ENCODE measurements around the gene PXYLP1.

Gene PXYLP1

GRCh38 chr3:141228395-141228794, 3.2 kb upstream of the PXYLP1 start:
- Histone ChIP-seq H3K4me1 (ENCODE audit: control insufficient read depth, insufficient read depth, low read length, unreplicated experiment) (no peaks in the 10 kb centered on the region), H3K36me3 (ENCODE audit: insufficient read depth, low read length) (no peaks in the 10 kb centered on the region), H3K79me2 (ENCODE audit: control insufficient read depth, insufficient read depth, low read length, unreplicated experiment) (no peaks in the 10 kb centered on the region), H3K4me3 (ENCODE audit: low read depth, low read length) (no peak overlapping the region), H3K27me3 (ENCODE audit: insufficient read depth, low read length) (peaks cover 19% of the 10 kb centered on the region; the same call in 1 of the 2 replicates), H3K27ac (ENCODE audit: low read depth, low read length) (no peak overlapping the region), H2AFZ (ENCODE audit: low read length, unreplicated experiment) (no peak overlapping the region)

- H3K27ac ChIP-seq (ENCODE audit: low read depth, low read length) = no peak overlapping the region
- no peak overlapping the region for H3K4me3 ChIP-seq (ENCODE audit: low read depth, low read length)
- H3K27me3 ChIP-seq (ENCODE audit: insufficient read depth, low read length) = peaks cover 19% of the 10 kb centered on the region; the same call in 1 of the 2 replicates
- H3K36me3 ChIP-seq (ENCODE audit: insufficient read depth, low read length) = no peaks in the 10 kb centered on the region
- no peaks in the 10 kb centered on the region for H3K4me1 ChIP-seq (ENCODE audit: control insufficient read depth, insufficient read depth, low read length, unreplicated experiment)
- H2AFZ ChIP-seq (ENCODE audit: low read length, unreplicated experiment) = no peak overlapping the region
- no peaks in the 10 kb centered on the region for H3K79me2 ChIP-seq (ENCODE audit: control insufficient read depth, insufficient read depth, low read length, unreplicated experiment)
Observed at GRCh38 chr3:141229132-141229531, 2.5 kb upstream of the PXYLP1 start.

GRCh38 chr3:141230293-141230692, 1.3 kb upstream of the PXYLP1 start:
- no peaks in the 10 kb centered on the region for H3K4me1 ChIP-seq (ENCODE audit: control insufficient read depth, insufficient read depth, low read length, unreplicated experiment)

GRCh38 chr3:141231952-141232823, 563 bp downstream of the PXYLP1 start:
- no peak overlapping the region for H3K27ac ChIP-seq (ENCODE audit: low read depth, low read length)
- no peak overlapping the region for H2AFZ ChIP-seq (ENCODE audit: low read length, unreplicated experiment)
- H3K4me3 ChIP-seq (ENCODE audit: low read depth, low read length) = peak overlapping the region; percentile 88
- no peaks in the 10 kb centered on the region for H3K27me3 ChIP-seq (ENCODE audit: insufficient read depth, low read length)
- H3K79me2 ChIP-seq (ENCODE audit: control insufficient read depth, insufficient read depth, low read length, unreplicated experiment) = no peaks in the 10 kb centered on the region
- H3K36me3 ChIP-seq (ENCODE audit: insufficient read depth, low read length) = no peaks in the 10 kb centered on the region
- H3K4me1 ChIP-seq (ENCODE audit: control insufficient read depth, insufficient read depth, low read length, unreplicated experiment) = no peaks in the 10 kb centered on the region

More at GRCh38 chr3:141230293-141230692, 1.3 kb upstream of the PXYLP1 start:
- H3K4me3 ChIP-seq (ENCODE audit: low read depth, low read length) = no peak overlapping the region
- peaks cover 10% of the 10 kb centered on the region; the same call in 1 of the 2 replicates for H3K27me3 ChIP-seq (ENCODE audit: insufficient read depth, low read length)
- H3K79me2 ChIP-seq (ENCODE audit: control insufficient read depth, insufficient read depth, low read length, unreplicated experiment) = no peaks in the 10 kb centered on the region
- no peak overlapping the region for H3K27ac ChIP-seq (ENCODE audit: low read depth, low read length)
- no peak overlapping the region for H2AFZ ChIP-seq (ENCODE audit: low read length, unreplicated experiment)
- no peaks in the 10 kb centered on the region for H3K36me3 ChIP-seq (ENCODE audit: insufficient read depth, low read length)

GRCh38 chr3:141233457-141234161, 2.0 kb downstream of the PXYLP1 start:
- Histone ChIP-seq H2AFZ (ENCODE audit: low read length, unreplicated experiment) (no peak overlapping the region), H3K4me3 (ENCODE audit: low read depth, low read length) (no peak overlapping the region), H3K4me1 (ENCODE audit: control insufficient read depth, insufficient read depth, low read length, unreplicated experiment) (no peaks in the 10 kb centered on the region)

GRCh38 chr3:141234283-141234682, 2.7 kb downstream of the PXYLP1 start:
- no peak overlapping the region for H3K4me3 ChIP-seq (ENCODE audit: low read depth, low read length)
- H3K36me3 ChIP-seq (ENCODE audit: insufficient read depth, low read length) = no peaks in the 10 kb centered on the region
- H2AFZ ChIP-seq (ENCODE audit: low read length, unreplicated experiment) = no peak overlapping the region
- no peaks in the 10 kb centered on the region for H3K79me2 ChIP-seq (ENCODE audit: control insufficient read depth, insufficient read depth, low read length, unreplicated experiment)
- no peak overlapping the region for H3K27ac ChIP-seq (ENCODE audit: low read depth, low read length)
- no peaks in the 10 kb centered on the region for H3K27me3 ChIP-seq (ENCODE audit: insufficient read depth, low read length)
- H3K4me1 ChIP-seq (ENCODE audit: control insufficient read depth, insufficient read depth, low read length, unreplicated experiment) = no peaks in the 10 kb centered on the region

More at GRCh38 chr3:141233457-141234161, 2.0 kb downstream of the PXYLP1 start:
- H3K27ac ChIP-seq (ENCODE audit: low read depth, low read length) = no peak overlapping the region
- no peaks in the 10 kb centered on the region for H3K79me2 ChIP-seq (ENCODE audit: control insufficient read depth, insufficient read depth, low read length, unreplicated experiment)
- H3K36me3 ChIP-seq (ENCODE audit: insufficient read depth, low read length) = no peaks in the 10 kb centered on the region
- no peaks in the 10 kb centered on the region for H3K27me3 ChIP-seq (ENCODE audit: insufficient read depth, low read length)

GRCh38 chr3:141235661-141236171, 4.1 kb downstream of the PXYLP1 start:
- Histone ChIP-seq H2AFZ (ENCODE audit: low read length, unreplicated experiment) (no peak overlapping the region), H3K27ac (ENCODE audit: low read depth, low read length) (no peak overlapping the region), H3K4me3 (ENCODE audit: low read depth, low read length) (no peak overlapping the region), H3K36me3 (ENCODE audit: insufficient read depth, low read length) (no peaks in the 10 kb centered on the region), H3K4me1 (ENCODE audit: control insufficient read depth, insufficient read depth, low read length, unreplicated experiment) (peaks cover 8% of the 10 kb centered on the region), H3K27me3 (ENCODE audit: insufficient read depth, low read length) (no peaks in the 10 kb centered on the region), H3K79me2 (ENCODE audit: control insufficient read depth, insufficient read depth, low read length, unreplicated experiment) (no peaks in the 10 kb centered on the region)

GRCh38 chr3:141236361-141236760, 4.7 kb downstream of the PXYLP1 start:
- Histone ChIP-seq H3K4me3 (ENCODE audit: low read depth, low read length) (no peak overlapping the region), H3K27ac (ENCODE audit: low read depth, low read length) (no peak overlapping the region), H3K79me2 (ENCODE audit: control insufficient read depth, insufficient read depth, low read length, unreplicated experiment) (no peaks in the 10 kb centered on the region), H3K36me3 (ENCODE audit: insufficient read depth, low read length) (no peaks in the 10 kb centered on the region), H2AFZ (ENCODE audit: low read length, unreplicated experiment) (no peak overlapping the region), H3K4me1 (ENCODE audit: control insufficient read depth, insufficient read depth, low read length, unreplicated experiment) (peaks cover 12% of the 10 kb centered on the region), H3K27me3 (ENCODE audit: insufficient read depth, low read length) (no peaks in the 10 kb centered on the region)

GRCh38 chr3:141237701-141238521, 6.3 kb downstream of the PXYLP1 start:
- Histone ChIP-seq H3K36me3 (ENCODE audit: insufficient read depth, low read length) (no peaks in the 10 kb centered on the region), H3K27me3 (ENCODE audit: insufficient read depth, low read length) (no peaks in the 10 kb centered on the region)

More at GRCh38 chr3:141237701-141238521, 6.3 kb downstream of the PXYLP1 start:
- no peak overlapping the region for H3K27ac ChIP-seq (ENCODE audit: low read depth, low read length)
- H3K4me3 ChIP-seq (ENCODE audit: low read depth, low read length) = no peak overlapping the region
- H2AFZ ChIP-seq (ENCODE audit: low read length, unreplicated experiment) = no peak overlapping the region
- no peaks in the 10 kb centered on the region for H3K79me2 ChIP-seq (ENCODE audit: control insufficient read depth, insufficient read depth, low read length, unreplicated experiment)
- peaks cover 22% of the 10 kb centered on the region for H3K4me1 ChIP-seq (ENCODE audit: control insufficient read depth, insufficient read depth, low read length, unreplicated experiment)
